ENCODE results near the gene HOXA13. TPM values are rescaled to one million over a fixed set of nuclear protein-coding genes. Genes with fewer than 3 reads are reported as not detected.

The HOXA13 gene
- polyA plus RNA-seq, 4 donors, result 0.01 TPM; not detected in 3

GRCh38 chr7:27153526-27153925 is 46.4 kb downstream of the HOXA13 start:
- Histone ChIP-seq H3K4me1 (ENCODE audit: control insufficient read depth in 3 of 3, insufficient read depth in 2 of 3, low read depth in 1 of 3, low read length in 2 of 3) (peaks cover 0 to 25% (median 0%) of the 10 kb centered on the region in 3 donors), H3K9me3 (ENCODE audit: control insufficient read depth in 2 of 2, insufficient read depth in 1 of 2, low read depth in 1 of 2, low read length in 1 of 2) (peaks cover 0 to 3% of the 10 kb centered on the region in 2 donors), H3K4me3 (ENCODE audit: low read depth in 1 of 3, low read length in 3 of 3) (no peak overlapping the region), H3K27ac (ENCODE audit: low read depth in 1 of 3, low read length in 2 of 3) (no peak overlapping the region), H3K27me3 (ENCODE audit: control insufficient read depth in 3 of 3, insufficient read depth in 3 of 3, low read length in 3 of 3) (peaks cover 15 to 97% (median 62%) of the 10 kb centered on the region in 3 donors), H3K36me3 (ENCODE audit: control insufficient read depth in 3 of 3, insufficient read depth in 2 of 3, low read depth in 1 of 3, low read length in 3 of 3) (peaks cover 0 to 5% (median 0%) of the 10 kb centered on the region in 3 donors)
- 37 to 62% (median 61%) methylated on average over 3 of the region's 3 CpGs for WGBS, 3 donors
- FAIRE-seq (no peak), DNase-seq (no peak)

GRCh38 chr7:27152816-27153442 is 47.0 kb downstream of the HOXA13 start:
- 20 to 38% (median 37%) methylated on average over 22 of the region's 22 CpGs for WGBS, 3 donors
- Histone ChIP-seq H3K27me3 (ENCODE audit: control insufficient read depth in 3 of 3, insufficient read depth in 3 of 3, low read length in 3 of 3) (peaks cover 14 to 97% (median 57%) of the 10 kb centered on the region in 3 donors), H3K4me3 (ENCODE audit: low read depth in 1 of 3, low read length in 3 of 3) (peak overlapping the region in 1 of 3 donors; percentile 66), H3K36me3 (ENCODE audit: control insufficient read depth in 3 of 3, insufficient read depth in 2 of 3, low read depth in 1 of 3, low read length in 3 of 3) (peaks cover 0 to 5% (median 0%) of the 10 kb centered on the region in 3 donors), H3K4me1 (ENCODE audit: control insufficient read depth in 3 of 3, insufficient read depth in 2 of 3, low read depth in 1 of 3, low read length in 2 of 3) (peaks cover 0 to 31% (median 0%) of the 10 kb centered on the region in 3 donors), H3K9me3 (ENCODE audit: control insufficient read depth in 2 of 2, insufficient read depth in 1 of 2, low read depth in 1 of 2, low read length in 1 of 2) (peaks cover 0 to 1% of the 10 kb centered on the region in 2 donors), H3K27ac (ENCODE audit: low read depth in 1 of 3, low read length in 2 of 3) (peak overlapping the region in 2 of 3 donors; percentile 21 to 83)
- DNase-seq (no peak), FAIRE-seq (no peak)

GRCh38 chr7:27151931-27152815 is 47.7 kb downstream of the HOXA13 start, which contains the start of gene HOXA3:
Gene HOXA3, minus strand, starts transcription at chr7:27152583. Its CDS starts 41,943 bp downstream, at chr7:27110640.
- DNase-seq (peak in 1 of 2 donors; percentile 75), FAIRE-seq (no peak)
- H3K27me3 ChIP-seq (ENCODE audit: control insufficient read depth in 3 of 3, insufficient read depth in 3 of 3, low read length in 3 of 3), result peaks cover 13 to 97% (median 50%) of the 10 kb centered on the region in 3 donors

GRCh38 chr7:27151341-27151930 is 48.5 kb downstream of the HOXA13 start:
- Histone ChIP-seq H3K27ac (ENCODE audit: low read depth in 1 of 3, low read length in 2 of 3) (peak overlapping the region in 2 of 3 donors; percentile 71 to 83), H3K36me3 (ENCODE audit: control insufficient read depth in 3 of 3, insufficient read depth in 2 of 3, low read depth in 1 of 3, low read length in 3 of 3) (peaks cover 0 to 5% (median 0%) of the 10 kb centered on the region in 3 donors), H3K4me3 (ENCODE audit: low read depth in 1 of 3, low read length in 3 of 3) (peak overlapping the region; percentile 19 to 66 (median 62)), H3K27me3 (ENCODE audit: control insufficient read depth in 3 of 3, insufficient read depth in 3 of 3, low read length in 3 of 3) (peaks cover 10 to 98% (median 49%) of the 10 kb centered on the region in 3 donors), H3K9me3 (ENCODE audit: control insufficient read depth in 2 of 2, insufficient read depth in 1 of 2, low read depth in 1 of 2, low read length in 1 of 2) (no peaks in the 10 kb centered on the region), H3K4me1 (ENCODE audit: control insufficient read depth in 3 of 3, insufficient read depth in 2 of 3, low read depth in 1 of 3, low read length in 2 of 3) (peaks cover 0 to 35% (median 0%) of the 10 kb centered on the region in 3 donors)
- no peak for DNase-seq
- 6 to 12% (median 10%) methylated on average over 27 of the region's 27 CpGs for WGBS, 3 donors
- no peak for FAIRE-seq

More at GRCh38 chr7:27151931-27152815, 47.7 kb downstream of the HOXA13 start, which contains the start of gene HOXA3:
- no peaks in the 10 kb centered on the region for H3K9me3 ChIP-seq (ENCODE audit: control insufficient read depth in 2 of 2, insufficient read depth in 1 of 2, low read depth in 1 of 2, low read length in 1 of 2)
- H3K36me3 ChIP-seq (ENCODE audit: control insufficient read depth in 3 of 3, insufficient read depth in 2 of 3, low read depth in 1 of 3, low read length in 3 of 3), result peaks cover 0 to 5% (median 0%) of the 10 kb centered on the region in 3 donors
- peaks cover 0 to 36% (median 0%) of the 10 kb centered on the region in 3 donors for H3K4me1 ChIP-seq (ENCODE audit: control insufficient read depth in 3 of 3, insufficient read depth in 2 of 3, low read depth in 1 of 3, low read length in 2 of 3)
- H3K27ac ChIP-seq (ENCODE audit: low read depth in 1 of 3, low read length in 2 of 3), result peak within 1 kb of the TSS in 2 of 3 donors; percentile 71 to 83
- 3 to 7% (median 6%) methylated on average over 46 to 53 of the region's 53 CpGs for WGBS, 3 donors
- peak within 1 kb of the TSS in 2 of 3 donors; percentile 66 to 68 for H3K4me3 ChIP-seq (ENCODE audit: low read depth in 1 of 3, low read length in 3 of 3)

GRCh38 chr7:27150568-27151340 is 49.1 kb downstream of the HOXA13 start:
- FAIRE-seq (no peak), DNase-seq (peak; percentile 54 to 91)
- Histone ChIP-seq H3K27me3 (ENCODE audit: control insufficient read depth in 3 of 3, insufficient read depth in 3 of 3, low read length in 3 of 3) (peaks cover 8 to 98% (median 42%) of the 10 kb centered on the region in 3 donors), H3K27ac (ENCODE audit: low read depth in 1 of 3, low read length in 2 of 3) (peak overlapping the region in 2 of 3 donors; percentile 71 to 83), H3K36me3 (ENCODE audit: control insufficient read depth in 3 of 3, insufficient read depth in 2 of 3, low read depth in 1 of 3, low read length in 3 of 3) (peaks cover 0 to 7% (median 0%) of the 10 kb centered on the region in 3 donors), H3K4me1 (ENCODE audit: control insufficient read depth in 3 of 3, insufficient read depth in 2 of 3, low read depth in 1 of 3, low read length in 2 of 3) (peaks cover 0 to 30% (median 0%) of the 10 kb centered on the region in 3 donors), H3K9me3 (ENCODE audit: control insufficient read depth in 2 of 2, insufficient read depth in 1 of 2, low read depth in 1 of 2, low read length in 1 of 2) (no peaks in the 10 kb centered on the region), H3K4me3 (ENCODE audit: low read depth in 1 of 3, low read length in 3 of 3) (peak overlapping the region; percentile 19 to 66 (median 62))
- 2 to 3% (median 3%) methylated on average over 57 to 58 of the region's 58 CpGs for WGBS, 3 donors

- no peak for DNase-seq
- H3K27ac ChIP-seq (ENCODE audit: low read depth in 1 of 3, low read length in 2 of 3), result peak overlapping the region in 2 of 3 donors; percentile 1 to 83
- WGBS, 3 donors, result 47 to 60% (median 50%) methylated on average over 13 of the region's 13 CpGs
- H3K36me3 ChIP-seq (ENCODE audit: control insufficient read depth in 3 of 3, insufficient read depth in 2 of 3, low read depth in 1 of 3, low read length in 3 of 3), result peaks cover 0 to 14% (median 0%) of the 10 kb centered on the region in 3 donors
- no peak for FAIRE-seq
- peaks cover 8 to 98% (median 35%) of the 10 kb centered on the region in 3 donors for H3K27me3 ChIP-seq (ENCODE audit: control insufficient read depth in 3 of 3, insufficient read depth in 3 of 3, low read length in 3 of 3)
- no peaks in the 10 kb centered on the region for H3K9me3 ChIP-seq (ENCODE audit: control insufficient read depth in 2 of 2, insufficient read depth in 1 of 2, low read depth in 1 of 2, low read length in 1 of 2)
- H3K4me1 ChIP-seq (ENCODE audit: control insufficient read depth in 3 of 3, insufficient read depth in 2 of 3, low read depth in 1 of 3, low read length in 2 of 3), result peaks cover 0 to 27% (median 0%) of the 10 kb centered on the region in 3 donors
- H3K4me3 ChIP-seq (ENCODE audit: low read depth in 1 of 3, low read length in 3 of 3), result peak overlapping the region; percentile 19 to 66 (median 62)
Measured at GRCh38 chr7:27149842-27150567, 49.9 kb downstream of the HOXA13 start.
